Keratinocyte (primary cell): ENCODE measurements around the gene ECHDC1. TPM values are rescaled to one million over a fixed set of nuclear protein-coding genes. Genes with fewer than 3 reads are reported as not detected.

Source experiments
- DNase-seq: peaks from one replicate; pipeline ENCODE4 v3.0.0-alpha.2; 2011; ENCODE audit warnings: low read depth, missing footprints, low spot score
- FAIRE-seq: peaks from 2 replicates; lab custom pipeline; 2011; peaks lifted over from hg19 to GRCh38; lab: Jason Lieb, UNC
- H2AFZ ChIP-seq: 2 replicates; pipeline ENCODE4 v1.6.0; 2012; ENCODE audit warnings: low read length, control low read depth, inconsistent platforms; ENCODE audit not compliant: control insufficient read depth
- H3K27ac ChIP-seq: 2 replicates; pipeline ENCODE4 v1.5.1; 2011; ENCODE audit warnings: low read length; ENCODE audit not compliant: control insufficient read depth, insufficient read depth
- H3K27me3 ChIP-seq: 3 replicates; pipeline ENCODE4 v1.6.0; 2011; ENCODE audit warnings: low read length; ENCODE audit not compliant: control insufficient read depth, insufficient read depth; ENCODE audit errors: extremely low read depth
- H3K36me3 ChIP-seq, 2 experiments: 2 replicates in 1 of 2; 3 replicates in 1 of 2; pipeline ENCODE4 v1.5.1; 2011; ENCODE audit warnings: low read length in 2 of 2, mild to moderate bottlenecking in 1 of 2; ENCODE audit not compliant: control insufficient read depth in 2 of 2, insufficient read depth in 2 of 2; ENCODE audit errors: extremely low read depth in 1 of 2
- H3K4me1 ChIP-seq: 3 replicates; pipeline ENCODE4 v1.5.1; 2011; ENCODE audit warnings: low read length; ENCODE audit not compliant: control insufficient read depth, insufficient read depth; ENCODE audit errors: extremely low read depth
- H3K4me2 ChIP-seq: 3 replicates; pipeline ENCODE4 v1.6.0; 2011; ENCODE audit warnings: low read depth, low read length; ENCODE audit not compliant: control insufficient read depth, insufficient read depth; ENCODE audit errors: extremely low read depth
- H3K4me3 ChIP-seq, 3 experiments: fragments of 200-600 bp in 1 of 3; sonication (generic) in 1 of 3; 2 replicates in 2 of 3; 3 replicates in 1 of 3; pipeline ENCODE4 v1.5.1; 2011 to 2016; ENCODE audit warnings: low read length in 3 of 3, mild to moderate bottlenecking in 3 of 3, control low read depth in 2 of 3, inconsistent platforms in 1 of 3, low read depth in 1 of 3, mixed read lengths in 1 of 3, mixed run types in 1 of 3, moderate library complexity in 1 of 3; ENCODE audit not compliant: control insufficient read depth in 2 of 3, insufficient read depth in 2 of 3; ENCODE audit errors: extremely low read depth in 1 of 3
- H3K79me2 ChIP-seq: 2 replicates; pipeline ENCODE4 v1.6.0; 2012; ENCODE audit warnings: low read length; ENCODE audit not compliant: control insufficient read depth, insufficient read depth
- H3K9ac ChIP-seq: 3 replicates; pipeline ENCODE4 v1.6.0; 2011; ENCODE audit warnings: low read length; ENCODE audit not compliant: control insufficient read depth, insufficient read depth; ENCODE audit errors: extremely low read depth
- H3K9me1 ChIP-seq: 3 replicates; pipeline ENCODE4 v1.6.0; 2011; ENCODE audit warnings: low read length; ENCODE audit not compliant: control insufficient read depth, insufficient read depth; ENCODE audit errors: extremely low read depth
- H3K9me3 ChIP-seq: 2 replicates; pipeline ENCODE4 v1.5.1; 2012; ENCODE audit warnings: low read depth, low read length; ENCODE audit not compliant: control insufficient read depth
- H4K20me1 ChIP-seq: 3 replicates; pipeline ENCODE4 v1.6.0; 2011; ENCODE audit warnings: low read length; ENCODE audit not compliant: control insufficient read depth, insufficient read depth; ENCODE audit errors: extremely low read depth
- EZH2 ChIP-seq: IDR thresholded peaks from one replicate; pipeline ENCODE4 v1.6.1; 2012; ENCODE audit warnings: inconsistent platforms, mild to moderate bottlenecking, low read length, moderate library complexity
- dilution Hi-C: fragments of 300-500 bp; cut with MboI; formaldehyde crosslinking; loops from one replicate; pipeline ENCODE4 v1.7.0; 2020; ENCODE audit warnings: low sequenced_read_pairs; ENCODE audit not compliant: extremely low pct_ligation_motif_present
- polyA plus RNA-seq, 5 experiments: library from polyadenylated mRNA; depleted of rRNA in 3 of 5; stranded (reverse) in 3 of 5; stranded (forward) in 1 of 5; unstranded in 1 of 5; fragments of >200 nt; gene quantifications; 1 replicate in 1 of 5; 2 replicates in 3 of 5; 3 replicates in 1 of 5; pipeline versions ENCODE4 v1.2.1 to v1.2.3, GENCODE V29; 2011 to 2012; ENCODE audit warnings: missing spikeins in 2 of 5, low read depth in 1 of 5, low replicate concordance in 1 of 5
- TF ChIP-seq, protein P1 (sequence below), 3 experiments: IDR thresholded peaks in 1 of 3; conservative IDR thresholded peaks in 1 of 3; optimal IDR thresholded peaks in 1 of 3; 2 replicates in 2 of 3; 3 replicates in 1 of 3; pipeline versions ENCODE3 to v1.5.1; 2011; ENCODE audit warnings: low read length in 3 of 3, mild to moderate bottlenecking in 3 of 3, moderate library complexity in 2 of 3, control low read depth in 1 of 3, inconsistent platforms in 1 of 3; ENCODE audit not compliant: insufficient read depth in 2 of 3; ENCODE audit errors: extremely low read depth in 1 of 3

Gene ECHDC1
- polyA plus RNA-seq, 1 donor (not counting 4 experiments of a cell fraction or from before 2014, with no cell fraction given) = 56.9 TPM

DNA sequence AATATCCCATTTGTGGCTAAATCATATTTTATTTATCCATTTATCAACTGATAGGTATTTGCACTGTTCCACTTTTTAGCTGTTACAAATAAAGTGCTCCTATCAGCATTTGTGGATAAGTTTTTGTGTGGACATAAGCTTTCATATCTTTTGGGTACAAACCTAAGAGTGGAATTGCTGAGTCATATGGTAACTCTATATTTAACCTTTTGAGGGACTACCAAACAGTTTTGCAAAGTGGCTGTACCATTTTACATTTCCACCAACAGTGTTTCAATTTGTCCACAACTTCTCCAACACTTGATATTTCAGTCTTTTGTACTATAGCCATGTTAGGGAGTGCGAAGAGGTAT is 23.6 kb upstream of the ECHDC1 start:
- no peak for DNase-seq
- no peaks in the 10 kb centered on the region for H4K20me1 ChIP-seq
- no peak for TF ChIP-seq EZH2
- TF ChIP-seq, protein P1, sequence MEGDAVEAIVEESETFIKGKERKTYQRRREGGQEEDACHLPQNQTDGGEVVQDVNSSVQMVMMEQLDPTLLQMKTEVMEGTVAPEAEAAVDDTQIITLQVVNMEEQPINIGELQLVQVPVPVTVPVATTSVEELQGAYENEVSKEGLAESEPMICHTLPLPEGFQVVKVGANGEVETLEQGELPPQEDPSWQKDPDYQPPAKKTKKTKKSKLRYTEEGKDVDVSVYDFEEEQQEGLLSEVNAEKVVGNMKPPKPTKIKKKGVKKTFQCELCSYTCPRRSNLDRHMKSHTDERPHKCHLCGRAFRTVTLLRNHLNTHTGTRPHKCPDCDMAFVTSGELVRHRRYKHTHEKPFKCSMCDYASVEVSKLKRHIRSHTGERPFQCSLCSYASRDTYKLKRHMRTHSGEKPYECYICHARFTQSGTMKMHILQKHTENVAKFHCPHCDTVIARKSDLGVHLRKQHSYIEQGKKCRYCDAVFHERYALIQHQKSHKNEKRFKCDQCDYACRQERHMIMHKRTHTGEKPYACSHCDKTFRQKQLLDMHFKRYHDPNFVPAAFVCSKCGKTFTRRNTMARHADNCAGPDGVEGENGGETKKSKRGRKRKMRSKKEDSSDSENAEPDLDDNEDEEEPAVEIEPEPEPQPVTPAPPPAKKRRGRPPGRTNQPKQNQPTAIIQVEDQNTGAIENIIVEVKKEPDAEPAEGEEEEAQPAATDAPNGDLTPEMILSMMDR (optimal IDR thresholded peaks at IDR 0.05 in 1 of 3, IDR thresholded peaks at IDR 0.05 in 1 of 3, conservative IDR thresholded peaks at IDR 0.05 in 1 of 3; ENCODE audit: extremely low read depth in 1 of 3, insufficient read depth in 2 of 3, low read length in 3 of 3) = no peak
- H3K9me1 ChIP-seq = no peaks in the 10 kb centered on the region
- dilution Hi-C loops = no loop called here
- H3K4me3 ChIP-seq = no peak overlapping the region
- peak overlapping the region; percentile 49 for H3K4me2 ChIP-seq
- H3K27ac ChIP-seq = peak overlapping the region; percentile 93
- H3K9me3 ChIP-seq = no peaks in the 10 kb centered on the region
- no peak overlapping the region for H3K9ac ChIP-seq
- H3K36me3 ChIP-seq = no peaks in the 10 kb centered on the region
- peaks cover 18% of the 10 kb centered on the region for H3K4me1 ChIP-seq
- H3K79me2 ChIP-seq = no peaks in the 10 kb centered on the region
- peak overlapping the region; percentile 32 for H2AFZ ChIP-seq
- no peak for FAIRE-seq
- H3K27me3 ChIP-seq = no peaks in the 10 kb centered on the region

DNA sequence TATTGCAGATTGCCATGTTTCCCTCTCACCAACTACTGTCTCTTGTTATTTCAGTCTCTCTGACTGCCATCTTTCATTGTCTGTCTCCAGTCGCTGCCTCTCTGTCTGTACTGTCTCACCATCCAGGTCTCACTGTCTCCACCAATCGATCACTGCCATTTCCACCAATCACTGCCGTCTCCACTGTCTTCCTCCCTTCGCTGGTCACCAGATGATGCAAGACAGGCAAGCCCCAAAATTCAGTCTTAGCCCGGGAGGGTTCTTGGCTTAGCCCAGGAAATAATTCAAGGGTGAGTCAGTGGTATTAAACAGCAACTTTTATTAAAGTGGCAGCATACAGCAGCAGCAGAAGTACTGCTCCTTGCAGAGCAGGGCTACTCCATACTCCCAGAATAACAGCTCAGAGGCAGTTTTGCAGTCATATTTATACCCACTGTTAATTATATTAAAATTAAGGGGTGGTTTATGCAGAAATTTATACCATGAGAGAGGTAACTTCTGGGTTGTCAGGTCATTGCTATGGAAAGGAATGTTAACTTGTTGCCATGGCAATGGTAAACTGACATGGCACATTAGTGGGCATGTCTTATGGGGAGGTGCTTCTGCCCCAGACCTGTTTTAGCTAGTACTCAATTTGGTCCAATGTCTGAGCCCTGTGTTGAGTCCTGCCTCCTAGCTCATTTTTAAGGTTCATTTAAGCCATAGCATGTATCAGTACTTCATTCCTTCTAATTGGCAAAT is 23.0 kb upstream of the ECHDC1 start:
- Histone ChIP-seq H3K9ac (peak overlapping the region; percentile 53), H4K20me1 (no peaks in the 10 kb centered on the region), H3K36me3 (no peaks in the 10 kb centered on the region), H3K4me3 (peak overlapping the region in 1 of 3 experiments; percentile 23), H3K79me2 (no peaks in the 10 kb centered on the region), H2AFZ (peak overlapping the region; percentile 95), H3K4me1 (peaks cover 18% of the 10 kb centered on the region), H3K27me3 (no peaks in the 10 kb centered on the region), H3K9me3 (no peaks in the 10 kb centered on the region), H3K27ac (peak overlapping the region; percentile 93), H3K9me1 (no peaks in the 10 kb centered on the region), H3K4me2 (peak overlapping the region; percentile 49)
- TF ChIP-seq, protein P1 (optimal IDR thresholded peaks at IDR 0.05 in 1 of 3, IDR thresholded peaks at IDR 0.05 in 1 of 3, conservative IDR thresholded peaks at IDR 0.05 in 1 of 3; ENCODE audit: extremely low read depth in 1 of 3, insufficient read depth in 2 of 3, low read length in 3 of 3) = no peak
- TF ChIP-seq EZH2 = no peak
- peak; percentile 97 for DNase-seq
- peak; percentile 97 for FAIRE-seq
- dilution Hi-C loops = no loop called here
